Spleen (tissue), 11 donors: ENCODE results near the gene FSTL4. TPM values are rescaled to one million over a fixed set of nuclear protein-coding genes. Genes with fewer than 3 reads are reported as not detected.

Experiments used
- DNase-seq: peaks from one replicate; pipeline ENCODE4 v3.0.0-alpha.2; 2020
- H3K27ac ChIP-seq, 8 donors: fragments of 200-600 bp; sonication (generic) in 7 of 8; 1 replicate in 4 of 8; 2 replicates in 4 of 8; pipeline versions ENCODE4 v1.5.0 to v1.8.0; 2016 to 2021; ENCODE audit warnings: inconsistent platforms in 4 of 8, mild to moderate bottlenecking in 4 of 8, moderate library complexity in 1 of 8
- H3K27me3 ChIP-seq, 7 donors: fragments of 200-600 bp; sonication (generic) in 6 of 7; replicated peaks in 1 of 7; 1 replicate in 4 of 7; 2 replicates in 3 of 7; pipeline versions ENCODE4 v1.5.0 to v1.8.0; 2016 to 2021; ENCODE audit warnings: inconsistent platforms in 3 of 7, mild to moderate bottlenecking in 1 of 7
- H3K36me3 ChIP-seq, 6 donors: fragments of 200-600 bp; sonication (generic) in 5 of 6; 1 replicate in 4 of 6; 2 replicates in 2 of 6; pipeline versions ENCODE4 v1.5.0 to v1.8.0; 2016 to 2021; ENCODE audit warnings: inconsistent platforms in 2 of 6
- H3K4me1 ChIP-seq, 6 donors: fragments of 200-600 bp; sonication (generic) in 5 of 6; 1 replicate in 3 of 6; 2 replicates in 3 of 6; pipeline versions ENCODE4 v1.5.0 to v1.8.0; 2016 to 2021; ENCODE audit warnings: inconsistent platforms in 3 of 6
- H3K4me3 ChIP-seq, 8 donors: fragments of 200-600 bp; sonication (generic) in 7 of 8; 1 replicate in 4 of 8; 2 replicates in 4 of 8; pipeline versions ENCODE4 v1.5.0 to v1.8.0; 2016 to 2021; ENCODE audit warnings: inconsistent platforms in 4 of 8, mild to moderate bottlenecking in 4 of 8, moderate library complexity in 2 of 8
- H3K9me3 ChIP-seq, 8 donors: fragments of 200-600 bp; sonication (generic) in 7 of 8; 1 replicate in 4 of 8; 2 replicates in 4 of 8; pipeline versions ENCODE4 v1.5.0 to v1.8.0; 2016 to 2021; ENCODE audit warnings: inconsistent platforms in 4 of 8
- POLR2A ChIP-seq, 3 donors: fragments of 450-650 bp; IDR thresholded peaks; one replicate each; pipeline ENCODE4 v1.5.1; 2017; ENCODE audit warnings: antibody characterized with exemption in 3 of 3, mild to moderate bottlenecking in 1 of 3
- POLR2AphosphoS5 ChIP-seq, 3 donors: sonication (generic); formaldehyde crosslinking; IDR thresholded peaks; one replicate each; pipeline ENCODE4 v1.5.1; 2017; ENCODE audit warnings: antibody characterized with exemption in 3 of 3
- WGBS, 5 donors: extraction: QIAGEN DNeasy Blood & Tissue Kit in 3 of 5; methylation state at CpG; one replicate each; pipeline versions ENCODE4 v1.1.5 to v1.1.7; 2013 to 2018; 5-methylcytosine and 5-hydroxymethylcytosine counted together
- intact Hi-C: fragments of 100-400 bp; cut with DNase I; formaldehyde crosslinking; loops from one replicate; pipeline ENCODE4 v1.15.0; 2023; ENCODE audit warnings: low total_unique reads
- polyA plus RNA-seq, 3 donors: library from polyadenylated mRNA; stranded (reverse); fragments of 200-250 nt; gene quantifications; one replicate each; pipeline ENCODE4 v1.2.1, GENCODE V29; 2013
- total RNA-seq, 7 donors: library from RNA; depleted of rRNA in 3 of 7; stranded (reverse); fragments of >200 nt in 3 of 7; fragmentation: NEBNext Ultra II Directional in 4 of 7; extraction: Animal tissue kit (Norgen Biotek cat#: 25700) in 4 of 7; gene quantifications; one replicate each; pipeline versions ENCODE4 v1.1.0 to v1.2.1, GENCODE V29; 2016 to 2021
- TF ChIP-seq, protein P1 (sequence below), 11 experiments: fragments of 200-600 bp in 7 of 11; fragments of 450-650 bp in 4 of 11; sonication (generic) in 4 of 11; IDR thresholded peaks in 8 of 11; conservative IDR thresholded peaks in 3 of 11; 1 replicate in 7 of 11; 2 replicates in 4 of 11; pipeline versions ENCODE4 v1.4.0 to v1.8.0; 2016 to 2021; ENCODE audit warnings: antibody characterized with exemption in 11 of 11, inconsistent platforms in 4 of 11, mild to moderate bottlenecking in 1 of 11
- donor health status: healthy with polysubstance abuse.
- donor health status: DM: no; HTN: no; CAD: no; lungs with moderate emphysema.
- donor health status: DM: no; HTN: no; CAD: no.
- donor health status: Bipolar disorder and iron deficiency.
- donor health status: healthy.
- donor health status: DM: no; HTN: no; CAD: no.
- donor health status: DM: yes; HTN: yes; CAD: no.

The FSTL4 gene
- total and polyA plus RNA-seq, 10 donors = under 0.01 to 1.0 (median 0.37) TPM; not detected in 4

DNA sequence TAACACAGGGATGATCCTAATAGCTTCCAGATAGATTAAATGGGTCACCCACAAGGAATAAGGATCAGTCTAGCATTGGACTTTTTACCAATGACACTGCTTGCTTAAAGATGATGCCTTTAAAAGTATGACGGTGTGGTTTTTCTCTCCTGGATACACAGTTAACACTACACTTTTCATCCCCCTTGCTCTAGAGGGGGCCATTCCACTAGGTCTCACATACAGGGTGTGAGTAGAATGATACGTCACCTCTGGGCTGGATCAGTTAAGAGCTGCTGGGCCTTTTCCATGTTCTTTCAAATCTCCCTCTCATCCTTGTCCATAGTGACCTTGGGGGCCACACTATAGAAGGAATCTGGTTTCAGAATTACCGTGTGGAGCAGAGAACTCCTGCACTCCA, 140.6 kb downstream of the FSTL4 start:
- no peaks in the 10 kb centered on the region for H3K4me1 ChIP-seq
- intact Hi-C loops = no loop called here
- H3K27ac ChIP-seq = no peak overlapping the region
- WGBS, 5 donors = 86 to 94% (median 89%) methylated on average over 3 of the region's 3 CpGs
- no peaks in the 10 kb centered on the region for H3K9me3 ChIP-seq
- H3K36me3 ChIP-seq = no peaks in the 10 kb centered on the region
- no peak for DNase-seq
- no peak for TF ChIP-seq POLR2A (IDR thresholded peaks at IDR 0.05)
- TF ChIP-seq POLR2AphosphoS5 (IDR thresholded peaks at IDR 0.05) = no peak
- TF ChIP-seq, protein P1, sequence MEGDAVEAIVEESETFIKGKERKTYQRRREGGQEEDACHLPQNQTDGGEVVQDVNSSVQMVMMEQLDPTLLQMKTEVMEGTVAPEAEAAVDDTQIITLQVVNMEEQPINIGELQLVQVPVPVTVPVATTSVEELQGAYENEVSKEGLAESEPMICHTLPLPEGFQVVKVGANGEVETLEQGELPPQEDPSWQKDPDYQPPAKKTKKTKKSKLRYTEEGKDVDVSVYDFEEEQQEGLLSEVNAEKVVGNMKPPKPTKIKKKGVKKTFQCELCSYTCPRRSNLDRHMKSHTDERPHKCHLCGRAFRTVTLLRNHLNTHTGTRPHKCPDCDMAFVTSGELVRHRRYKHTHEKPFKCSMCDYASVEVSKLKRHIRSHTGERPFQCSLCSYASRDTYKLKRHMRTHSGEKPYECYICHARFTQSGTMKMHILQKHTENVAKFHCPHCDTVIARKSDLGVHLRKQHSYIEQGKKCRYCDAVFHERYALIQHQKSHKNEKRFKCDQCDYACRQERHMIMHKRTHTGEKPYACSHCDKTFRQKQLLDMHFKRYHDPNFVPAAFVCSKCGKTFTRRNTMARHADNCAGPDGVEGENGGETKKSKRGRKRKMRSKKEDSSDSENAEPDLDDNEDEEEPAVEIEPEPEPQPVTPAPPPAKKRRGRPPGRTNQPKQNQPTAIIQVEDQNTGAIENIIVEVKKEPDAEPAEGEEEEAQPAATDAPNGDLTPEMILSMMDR (IDR thresholded peaks at IDR 0.05 in 8 of 11, conservative IDR thresholded peaks at IDR 0.05 in 3 of 11) = no peak
- H3K4me3 ChIP-seq = no peak overlapping the region
- peaks cover 0 to 26% (median 0%) of the 10 kb centered on the region in 7 donors for H3K27me3 ChIP-seq

GRCh38 chr5:133470841-133471240, 141.5 kb downstream of the FSTL4 start:
- intact Hi-C loops = no loop called here
- Histone ChIP-seq H3K4me3 (no peak overlapping the region), H3K36me3 (no peaks in the 10 kb centered on the region), H3K4me1 (no peaks in the 10 kb centered on the region), H3K9me3 (no peaks in the 10 kb centered on the region), H3K27ac (no peak overlapping the region), H3K27me3 (peaks cover 0 to 26% (median 0%) of the 10 kb centered on the region in 7 donors)
- DNase-seq = no peak
- TF ChIP-seq, protein P1 (IDR thresholded peaks at IDR 0.05 in 8 of 11, conservative IDR thresholded peaks at IDR 0.05 in 3 of 11) = no peak
- no peak for TF ChIP-seq POLR2AphosphoS5 (IDR thresholded peaks at IDR 0.05)
- no peak for TF ChIP-seq POLR2A (IDR thresholded peaks at IDR 0.05)
- 88 to 97% (median 92%) methylated on average over 3 of the region's 3 CpGs for WGBS, 5 donors

- Histone ChIP-seq H3K27ac (no peak overlapping the region), H3K36me3 (no peaks in the 10 kb centered on the region), H3K4me3 (no peak overlapping the region), H3K4me1 (no peaks in the 10 kb centered on the region), H3K9me3 (no peaks in the 10 kb centered on the region), H3K27me3 (peaks cover 0 to 22% (median 0%) of the 10 kb centered on the region in 7 donors)
- TF ChIP-seq, protein P1 (IDR thresholded peaks at IDR 0.05 in 8 of 11, conservative IDR thresholded peaks at IDR 0.05 in 3 of 11) = no peak
- TF ChIP-seq POLR2A (IDR thresholded peaks at IDR 0.05) (no peak), POLR2AphosphoS5 (IDR thresholded peaks at IDR 0.05) (no peak)
- intact Hi-C loops = no loop called here
- no peak for DNase-seq
- 67 to 81% (median 76%) methylated on average over 7 of the region's 7 CpGs for WGBS, 5 donors
Measured at GRCh38 chr5:133469846-133470245, 142.5 kb downstream of the FSTL4 start.

DNA sequence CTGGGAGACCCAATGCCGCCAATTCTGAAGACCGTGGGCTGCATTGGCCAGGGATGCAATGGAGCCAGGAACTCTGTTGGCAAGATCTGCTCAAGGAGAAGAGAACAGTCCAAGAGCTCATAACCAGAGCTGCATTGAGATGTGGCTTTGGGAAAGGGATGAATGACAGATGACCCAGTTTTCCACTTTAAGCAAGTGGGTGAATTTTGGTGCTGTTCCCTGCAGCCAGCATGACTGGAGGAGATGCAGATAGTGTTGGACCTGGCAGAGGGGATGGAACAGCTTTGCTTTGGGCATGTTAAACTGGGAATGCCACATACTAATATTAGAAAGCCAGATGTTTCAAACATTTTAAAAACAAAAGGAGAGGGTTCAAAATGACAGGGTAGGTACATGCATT, 143.1 kb downstream of the FSTL4 start:
- peaks cover 0 to 16% (median 0%) of the 10 kb centered on the region in 7 donors for H3K27me3 ChIP-seq
- intact Hi-C loops = no loop called here
- H3K9me3 ChIP-seq = no peaks in the 10 kb centered on the region
- 89 to 98% (median 95%) methylated on average over 2 of the region's 2 CpGs for WGBS, 5 donors
- no peak for DNase-seq
- no peaks in the 10 kb centered on the region for H3K4me1 ChIP-seq
- H3K4me3 ChIP-seq = no peak overlapping the region
- TF ChIP-seq, protein P1 (IDR thresholded peaks at IDR 0.05 in 8 of 11, conservative IDR thresholded peaks at IDR 0.05 in 3 of 11) = no peak
- no peak for TF ChIP-seq POLR2A (IDR thresholded peaks at IDR 0.05)
- no peak for TF ChIP-seq POLR2AphosphoS5 (IDR thresholded peaks at IDR 0.05)
- H3K27ac ChIP-seq = no peak overlapping the region
- H3K36me3 ChIP-seq = no peaks in the 10 kb centered on the region
